AG10803 (cell line): ENCODE data around the gene PBXIP1.
"Not testable (repeated sequence)": the region's sequence is repeated elsewhere in the genome, so short reads cannot be mapped to it uniquely, and the experiment has no call there.

Experiments used
- DNase-seq: peaks from one replicate; pipeline ENCODE4 v3.0.0; 2010; ENCODE audit warnings: low read depth
- H3K4me3 ChIP-seq: 2 replicates; pipeline ENCODE4 v1.5.1; 2011; ENCODE audit warnings: mild to moderate bottlenecking, low read length, control low read depth
- CTCF ChIP-seq: conservative IDR thresholded peaks from 2 replicates; pipeline ENCODE4 v1.5.1; 2011; ENCODE audit warnings: mild to moderate bottlenecking, low read length, control low read depth, inconsistent platforms

The PBXIP1 gene

GRCh38 chr1:154993572-154994268, 37.8 kb upstream of the PBXIP1 start, which contains the start of gene LENEP:
LENEP (plus strand) TSS chr1:154993586; CDS start chr1:154993608, 22 bp downstream.
- H3K4me3 ChIP-seq = no peak within 1 kb of the TSS
- no peak for TF ChIP-seq CTCF
- no peak for DNase-seq

GRCh38 chr1:154992721-154993571, 37.0 kb upstream of the PBXIP1 start:
- H3K4me3 ChIP-seq = no peak overlapping the region
- TF ChIP-seq CTCF = no peak; the same call in 1 of the 2 replicates
- DNase-seq = no peak

GRCh38 chr1:154990276-154990675, 34.4 kb upstream of the PBXIP1 start:
- H3K4me3 ChIP-seq = no peak overlapping the region
- no peak for TF ChIP-seq CTCF
- DNase-seq = no peak

GRCh38 chr1:154989195-154989860, 33.4 kb upstream of the PBXIP1 start:
- H3K4me3 ChIP-seq = no peak overlapping the region
- no peak for DNase-seq
- TF ChIP-seq CTCF = no peak

- no peak overlapping the region for H3K4me3 ChIP-seq
- no peak for TF ChIP-seq CTCF
- no peak for DNase-seq
These were observed 32.4 kb upstream of the PBXIP1 start for GRCh38 chr1:154988058-154988954.

- DNase-seq = no peak
- no peak for TF ChIP-seq CTCF
- no peak overlapping the region for H3K4me3 ChIP-seq
These were observed 31.4 kb upstream of the PBXIP1 start for GRCh38 chr1:154987326-154987725.

GRCh38 chr1:154986736-154987135, 30.8 kb upstream of the PBXIP1 start:
- DNase-seq, H3K4me3 ChIP-seq: not testable (repeated sequence)
